ENCODE data around the gene SLC47A1.
"Not testable (repeated sequence)": the region's sequence is repeated elsewhere in the genome, so short reads cannot be mapped to it uniquely, and the experiment has no call there.

The SLC47A1 gene

DNA sequence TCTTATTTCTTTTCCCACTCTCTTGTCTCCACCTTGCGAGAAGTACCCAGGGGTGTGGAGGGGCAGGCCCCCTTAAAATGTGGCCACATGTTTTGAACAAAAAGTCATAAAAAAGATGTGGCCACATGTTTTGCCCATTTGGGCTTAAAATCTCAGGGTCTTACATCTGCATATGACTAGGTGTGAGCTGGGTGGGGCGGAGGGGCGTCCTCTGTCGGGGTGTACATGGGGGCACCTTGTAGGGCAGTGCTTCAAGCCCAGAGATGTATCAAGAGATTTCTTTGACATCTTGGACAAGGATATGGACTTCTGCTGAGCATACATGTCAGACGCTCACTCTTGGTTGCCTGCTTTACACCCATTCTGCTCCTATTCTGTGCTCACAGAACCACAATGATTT is 13.0 kb upstream of the SLC47A1 start:
- H3K9me3 ChIP-seq (ENCODE audit: control insufficient read depth, low read length): no peaks in the 10 kb centered on the region
- no peaks in the 10 kb centered on the region for H3K27me3 ChIP-seq (ENCODE audit: control insufficient read depth, insufficient read depth, low read length, poor library complexity, severe bottlenecking)
- no peak overlapping the region for H3K27ac ChIP-seq (ENCODE audit: insufficient read depth, low read depth, low read length, poor library complexity, severe bottlenecking)
- no peaks in the 10 kb centered on the region for H3K36me3 ChIP-seq (ENCODE audit: control insufficient read depth, insufficient read depth, low read length)
- WGBS, 2 experiments: 94 to 95% methylated on average over 5 of the region's 5 CpGs
- no peaks in the 10 kb centered on the region for H3K4me1 ChIP-seq (ENCODE audit: control insufficient read depth, insufficient read depth, low read length)
- no peak overlapping the region for H3K4me3 ChIP-seq (ENCODE audit: insufficient read depth, low read depth, low read length)

DNA sequence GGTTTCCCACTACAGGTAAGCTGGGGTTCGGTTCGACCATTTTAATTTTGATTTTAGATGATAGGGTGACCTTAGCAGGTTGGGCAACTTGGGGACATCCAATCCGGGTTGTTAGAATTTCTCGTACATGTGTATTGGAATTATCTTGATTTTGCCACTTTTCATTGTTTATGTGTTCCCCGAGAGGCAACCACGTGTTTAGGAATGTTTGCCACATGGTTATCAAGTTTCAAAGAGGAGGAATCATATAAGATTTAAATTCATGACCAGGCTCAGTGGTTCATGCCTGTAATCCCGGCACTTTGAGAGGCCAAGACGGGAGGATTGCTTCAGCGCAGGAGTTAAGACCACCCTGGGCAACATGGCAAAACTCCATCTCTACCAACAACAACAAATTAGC is 10.0 kb upstream of the SLC47A1 start:
- no peaks in the 10 kb centered on the region for H3K36me3 ChIP-seq (ENCODE audit: control insufficient read depth, insufficient read depth, low read length)
- no peak overlapping the region for H3K27ac ChIP-seq (ENCODE audit: insufficient read depth, low read depth, low read length, poor library complexity, severe bottlenecking)
- no peak overlapping the region for H3K4me3 ChIP-seq (ENCODE audit: insufficient read depth, low read depth, low read length)
- H3K4me1 ChIP-seq (ENCODE audit: control insufficient read depth, insufficient read depth, low read length): no peaks in the 10 kb centered on the region
- H3K9me3 ChIP-seq (ENCODE audit: control insufficient read depth, low read length): no peaks in the 10 kb centered on the region
- 90 to 93% methylated on average over 9 of the region's 9 CpGs for WGBS, 2 experiments
- H3K27me3 ChIP-seq (ENCODE audit: control insufficient read depth, insufficient read depth, low read length, poor library complexity, severe bottlenecking): no peaks in the 10 kb centered on the region

DNA sequence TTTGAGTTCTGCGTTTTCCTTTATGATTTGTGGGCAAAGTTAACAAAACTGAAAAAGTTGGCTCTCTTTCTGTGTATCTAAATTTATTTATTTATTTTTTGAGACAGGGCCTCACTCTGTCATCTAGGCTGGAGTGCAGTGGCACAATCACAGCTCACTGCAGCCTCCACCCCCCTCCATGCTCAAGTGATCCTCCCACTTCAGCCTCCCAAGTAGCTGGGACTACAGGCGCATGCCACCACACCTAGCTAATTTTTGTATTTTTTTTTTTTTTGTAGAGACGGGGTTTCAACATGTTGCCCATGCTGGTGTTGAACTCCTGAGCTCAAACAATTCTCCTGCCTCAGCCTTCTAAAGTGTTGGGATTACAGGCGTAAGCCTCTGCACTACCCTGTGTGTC is 6.7 kb upstream of the SLC47A1 start:
- WGBS, 2 experiments: 85 to 94% methylated on average over 4 of the region's 4 CpGs
- H3K27ac ChIP-seq (ENCODE audit: insufficient read depth, low read depth, low read length, poor library complexity, severe bottlenecking); H3K4me1 ChIP-seq (ENCODE audit: control insufficient read depth, insufficient read depth, low read length); H3K4me3 ChIP-seq (ENCODE audit: insufficient read depth, low read depth, low read length); H3K9me3 ChIP-seq (ENCODE audit: control insufficient read depth, low read length); H3K27me3 ChIP-seq (ENCODE audit: control insufficient read depth, insufficient read depth, low read length, poor library complexity, severe bottlenecking); H3K36me3 ChIP-seq (ENCODE audit: control insufficient read depth, insufficient read depth, low read length): not testable (repeated sequence)

DNA sequence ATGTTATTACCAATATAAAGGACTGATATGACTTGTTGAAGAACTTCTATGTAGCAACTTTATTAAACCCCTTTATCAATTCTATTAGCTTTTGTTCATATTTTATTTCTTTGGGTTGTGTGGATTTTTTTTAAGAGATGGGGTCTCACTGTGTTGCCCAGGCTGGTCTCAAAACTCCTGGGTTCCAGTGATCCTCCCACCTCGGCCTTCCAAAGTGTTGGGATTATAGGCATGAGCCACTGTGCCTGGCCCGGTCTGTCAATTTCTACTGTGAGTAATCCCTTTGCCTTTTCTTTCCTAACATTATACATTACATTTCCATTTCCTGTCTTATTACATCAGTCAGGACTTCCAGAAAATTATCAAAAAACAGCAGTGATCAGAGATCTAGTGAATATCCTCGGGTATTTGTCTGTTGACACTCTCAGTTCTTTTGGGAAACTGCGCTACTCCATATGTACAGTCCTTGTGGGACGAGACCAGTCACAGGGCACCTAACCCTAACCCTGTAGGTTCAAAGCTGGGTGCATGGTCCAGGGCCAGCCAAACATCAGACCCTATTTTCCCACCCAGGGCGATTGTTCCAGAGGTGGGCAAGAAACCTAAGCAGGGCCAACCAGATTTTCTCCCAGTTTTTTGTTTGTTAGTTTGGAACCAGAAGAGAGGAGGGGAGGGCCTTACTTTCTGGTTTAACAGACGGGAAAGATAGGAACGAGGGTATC is 1.7 kb upstream of the SLC47A1 start:
- Histone ChIP-seq H3K4me1 (ENCODE audit: control insufficient read depth, insufficient read depth, low read length) (no peaks in the 10 kb centered on the region), H3K27ac (ENCODE audit: insufficient read depth, low read depth, low read length, poor library complexity, severe bottlenecking) (no peak overlapping the region), H3K36me3 (ENCODE audit: control insufficient read depth, insufficient read depth, low read length) (no peaks in the 10 kb centered on the region), H3K9me3 (ENCODE audit: control insufficient read depth, low read length) (no peaks in the 10 kb centered on the region), H3K4me3 (ENCODE audit: insufficient read depth, low read depth, low read length) (no peak overlapping the region), H3K27me3 (ENCODE audit: control insufficient read depth, insufficient read depth, low read length, poor library complexity, severe bottlenecking) (peaks cover 46% of the 10 kb centered on the region)
- 91 to 92% methylated on average over 8 of the region's 8 CpGs for WGBS, 2 experiments

DNA sequence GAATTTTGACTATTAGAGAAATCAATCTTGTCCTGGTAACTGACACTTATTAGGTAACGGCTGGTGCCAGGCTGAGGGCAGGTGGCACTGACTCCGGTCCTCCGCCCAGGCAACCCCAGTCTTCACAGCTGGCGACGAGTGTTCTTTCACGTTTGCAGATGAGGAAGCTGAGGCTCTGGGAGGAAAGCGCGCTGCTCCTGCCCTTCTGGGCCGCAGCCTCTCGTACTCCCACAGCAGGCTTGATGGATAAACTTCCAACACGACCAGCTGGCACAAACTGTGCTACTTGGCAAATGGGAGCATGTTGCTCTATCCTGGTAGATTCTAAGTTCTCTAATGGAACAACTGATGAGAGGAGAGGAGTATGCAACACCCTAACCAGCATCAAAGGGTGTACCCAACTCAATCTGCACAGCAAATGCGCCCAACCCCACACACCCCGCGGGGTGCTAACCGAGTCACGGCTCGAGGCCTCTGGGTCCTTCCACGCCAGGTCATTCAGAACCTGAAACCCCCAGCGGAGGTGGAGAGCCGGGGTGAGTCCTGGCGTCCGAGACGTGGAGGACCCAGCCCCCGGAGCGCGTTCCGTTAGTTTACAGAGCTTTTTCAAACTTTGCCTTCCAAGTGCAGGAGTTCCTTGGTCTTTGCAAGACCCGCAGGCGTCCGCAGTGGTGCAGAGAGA is 477 bp upstream of the SLC47A1 start:
- no peaks in the 10 kb centered on the region for H3K4me1 ChIP-seq (ENCODE audit: control insufficient read depth, insufficient read depth, low read length)
- H3K27ac ChIP-seq (ENCODE audit: insufficient read depth, low read depth, low read length, poor library complexity, severe bottlenecking): no peak overlapping the region
- H3K4me3 ChIP-seq (ENCODE audit: insufficient read depth, low read depth, low read length): peak overlapping the region; percentile 50
- H3K27me3 ChIP-seq (ENCODE audit: control insufficient read depth, insufficient read depth, low read length, poor library complexity, severe bottlenecking): peaks cover 46% of the 10 kb centered on the region
- H3K36me3 ChIP-seq (ENCODE audit: control insufficient read depth, insufficient read depth, low read length): no peaks in the 10 kb centered on the region
- 37 to 40% methylated on average over 30 of the region's 30 CpGs for WGBS, 2 experiments
- H3K9me3 ChIP-seq (ENCODE audit: control insufficient read depth, low read length): no peaks in the 10 kb centered on the region

DNA sequence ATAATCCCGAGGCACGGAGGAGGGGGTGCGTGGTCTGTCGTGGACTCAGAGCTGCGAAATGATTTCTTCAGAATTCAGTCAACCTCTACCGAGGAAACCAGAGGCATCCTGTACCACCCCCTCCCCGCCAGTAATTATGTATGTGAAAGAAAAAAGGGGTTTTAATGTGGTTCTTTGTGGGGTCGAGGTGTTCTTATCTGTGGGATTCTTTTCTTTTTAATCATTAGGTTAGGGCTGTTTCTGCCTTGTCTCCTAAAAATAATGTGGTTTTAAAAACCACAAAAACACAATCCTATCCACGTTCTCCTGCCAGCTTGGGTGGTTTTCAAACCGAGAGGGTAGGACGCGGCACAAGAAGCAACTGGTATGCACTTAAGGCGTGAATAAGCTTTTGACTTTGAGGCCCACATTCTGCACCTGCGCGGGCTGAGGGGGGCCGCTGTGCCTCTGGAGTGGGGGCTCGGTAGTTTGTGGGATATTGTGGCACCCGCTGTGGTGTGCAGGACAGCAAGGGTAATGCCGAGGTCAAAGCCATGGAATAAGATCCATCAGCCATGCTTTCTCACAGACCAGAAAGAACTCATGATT is 1.0 kb downstream of the SLC47A1 start:
- Histone ChIP-seq H3K27me3 (ENCODE audit: control insufficient read depth, insufficient read depth, low read length, poor library complexity, severe bottlenecking) (peaks cover 46% of the 10 kb centered on the region), H3K27ac (ENCODE audit: insufficient read depth, low read depth, low read length, poor library complexity, severe bottlenecking) (no peak overlapping the region)

DNA sequence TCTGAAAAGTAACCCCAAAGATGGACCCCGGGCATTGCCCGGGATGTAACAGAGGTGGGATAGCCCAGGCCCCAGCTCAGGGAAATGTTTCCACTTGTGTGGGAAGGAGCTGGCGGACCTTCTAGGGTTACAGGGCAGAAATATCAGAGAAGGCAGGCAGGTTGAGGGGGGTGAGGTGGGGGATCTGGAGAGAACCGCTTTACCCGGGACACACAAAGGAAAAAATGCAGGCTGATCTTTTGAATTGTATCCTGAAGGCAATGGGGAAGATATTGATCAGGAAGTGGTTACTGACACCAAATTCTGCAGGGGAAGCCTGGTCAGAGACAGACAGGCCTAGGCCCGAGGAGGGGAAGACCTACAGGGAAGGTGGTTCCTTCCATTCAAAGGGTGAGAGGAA is 3.5 kb downstream of the SLC47A1 start:
- Histone ChIP-seq H3K9me3 (ENCODE audit: control insufficient read depth, low read length) (no peaks in the 10 kb centered on the region), H3K27ac (ENCODE audit: insufficient read depth, low read depth, low read length, poor library complexity, severe bottlenecking) (no peak overlapping the region), H3K36me3 (ENCODE audit: control insufficient read depth, insufficient read depth, low read length) (no peaks in the 10 kb centered on the region), H3K4me3 (ENCODE audit: insufficient read depth, low read depth, low read length) (no peak overlapping the region), H3K4me1 (ENCODE audit: control insufficient read depth, insufficient read depth, low read length) (no peaks in the 10 kb centered on the region), H3K27me3 (ENCODE audit: control insufficient read depth, insufficient read depth, low read length, poor library complexity, severe bottlenecking) (peaks cover 37% of the 10 kb centered on the region)
- WGBS, 2 experiments: 64 to 65% methylated on average over 6 of the region's 6 CpGs

More for the DNA sequence above, 1.0 kb downstream of the SLC47A1 start:
- H3K4me3 ChIP-seq (ENCODE audit: insufficient read depth, low read depth, low read length): peak overlapping the region; percentile 50
- no peaks in the 10 kb centered on the region for H3K4me1 ChIP-seq (ENCODE audit: control insufficient read depth, insufficient read depth, low read length)
- WGBS, 2 experiments: 63 to 66% methylated on average over 17 to 19 of the region's 19 CpGs
- no peaks in the 10 kb centered on the region for H3K9me3 ChIP-seq (ENCODE audit: control insufficient read depth, low read length)
- no peaks in the 10 kb centered on the region for H3K36me3 ChIP-seq (ENCODE audit: control insufficient read depth, insufficient read depth, low read length)

DNA sequence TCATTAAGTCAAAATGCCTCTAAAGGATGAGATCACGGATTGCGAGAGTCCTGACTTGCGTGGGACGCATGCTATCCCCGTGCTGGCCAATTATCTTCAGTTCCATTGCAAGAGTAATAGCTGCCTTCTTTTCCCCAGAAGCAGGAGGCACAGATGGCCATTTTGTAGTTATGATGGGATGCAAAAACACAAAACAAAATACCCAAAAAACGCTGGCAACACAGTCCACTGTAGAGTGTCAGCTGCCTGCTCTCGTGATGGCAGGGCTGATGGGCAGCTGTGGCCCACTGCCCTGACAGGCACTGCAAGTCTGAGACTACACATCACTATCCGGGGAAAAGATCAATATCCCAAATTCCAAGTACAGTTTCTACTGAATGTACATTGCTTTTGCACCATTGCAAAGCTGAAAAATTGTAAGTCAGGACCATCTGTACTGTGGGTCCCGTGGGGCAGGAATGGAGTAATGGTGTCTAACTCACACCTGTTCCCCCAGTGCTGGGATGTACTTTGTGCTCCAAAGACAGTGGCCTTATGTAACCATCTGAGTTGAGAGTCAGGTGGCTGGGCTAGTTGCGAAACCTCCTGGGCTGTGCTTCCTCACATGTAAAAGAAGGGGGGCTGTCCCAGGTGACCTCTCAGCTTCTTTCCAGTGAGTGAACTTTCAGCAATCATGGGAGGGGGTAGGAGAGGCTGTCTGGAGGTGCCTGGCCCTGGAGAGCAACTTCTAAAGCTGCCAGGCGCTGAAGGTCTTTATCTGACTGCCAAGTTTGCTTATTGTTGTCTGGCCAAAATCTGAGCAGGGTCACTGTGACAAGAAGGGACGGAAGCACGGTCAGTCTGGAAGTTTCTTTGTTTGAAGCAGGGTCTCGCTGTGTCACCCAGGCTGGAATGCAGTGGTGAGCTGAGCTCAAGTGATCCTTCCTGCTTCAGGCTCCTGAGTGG is 4.7 kb downstream of the SLC47A1 start:
- 91 to 93% methylated on average over 14 of the region's 14 CpGs for WGBS, 2 experiments
- peaks cover 24% of the 10 kb centered on the region for H3K27me3 ChIP-seq (ENCODE audit: control insufficient read depth, insufficient read depth, low read length, poor library complexity, severe bottlenecking)
- H3K36me3 ChIP-seq (ENCODE audit: control insufficient read depth, insufficient read depth, low read length): no peaks in the 10 kb centered on the region
- H3K4me3 ChIP-seq (ENCODE audit: insufficient read depth, low read depth, low read length): no peak overlapping the region
- H3K4me1 ChIP-seq (ENCODE audit: control insufficient read depth, insufficient read depth, low read length): no peaks in the 10 kb centered on the region
- no peak overlapping the region for H3K27ac ChIP-seq (ENCODE audit: insufficient read depth, low read depth, low read length, poor library complexity, severe bottlenecking)
- H3K9me3 ChIP-seq (ENCODE audit: control insufficient read depth, low read length): no peaks in the 10 kb centered on the region

DNA sequence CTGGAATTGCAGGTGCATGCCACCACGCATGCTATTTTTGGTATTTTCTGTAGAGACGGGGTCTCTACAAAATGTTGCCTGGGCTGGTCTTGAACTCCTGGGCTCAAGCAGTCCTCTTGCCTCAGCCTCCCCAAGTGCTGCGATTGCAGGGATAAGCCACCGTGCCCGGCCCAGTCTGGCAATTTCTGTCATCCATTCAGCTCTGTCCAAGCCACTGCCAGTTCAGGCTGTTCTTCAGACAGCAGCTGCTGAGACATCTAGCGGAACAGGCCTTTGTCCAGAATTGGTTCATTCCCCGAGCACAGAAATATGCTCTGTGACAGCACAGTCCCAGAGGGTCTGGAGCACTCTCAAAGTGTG is 5.4 kb downstream of the SLC47A1 start:
- Histone ChIP-seq H3K4me1 (ENCODE audit: control insufficient read depth, insufficient read depth, low read length) (no peaks in the 10 kb centered on the region), H3K9me3 (ENCODE audit: control insufficient read depth, low read length) (no peaks in the 10 kb centered on the region), H3K27ac (ENCODE audit: insufficient read depth, low read depth, low read length, poor library complexity, severe bottlenecking) (no peak overlapping the region), H3K27me3 (ENCODE audit: control insufficient read depth, insufficient read depth, low read length, poor library complexity, severe bottlenecking) (peaks cover 18% of the 10 kb centered on the region), H3K4me3 (ENCODE audit: insufficient read depth, low read depth, low read length) (no peak overlapping the region), H3K36me3 (ENCODE audit: control insufficient read depth, insufficient read depth, low read length) (no peaks in the 10 kb centered on the region)
- 91 to 95% methylated on average over 7 of the region's 7 CpGs for WGBS, 2 experiments
